Measurements from ENCODE around the gene BTBD17.

DNA sequence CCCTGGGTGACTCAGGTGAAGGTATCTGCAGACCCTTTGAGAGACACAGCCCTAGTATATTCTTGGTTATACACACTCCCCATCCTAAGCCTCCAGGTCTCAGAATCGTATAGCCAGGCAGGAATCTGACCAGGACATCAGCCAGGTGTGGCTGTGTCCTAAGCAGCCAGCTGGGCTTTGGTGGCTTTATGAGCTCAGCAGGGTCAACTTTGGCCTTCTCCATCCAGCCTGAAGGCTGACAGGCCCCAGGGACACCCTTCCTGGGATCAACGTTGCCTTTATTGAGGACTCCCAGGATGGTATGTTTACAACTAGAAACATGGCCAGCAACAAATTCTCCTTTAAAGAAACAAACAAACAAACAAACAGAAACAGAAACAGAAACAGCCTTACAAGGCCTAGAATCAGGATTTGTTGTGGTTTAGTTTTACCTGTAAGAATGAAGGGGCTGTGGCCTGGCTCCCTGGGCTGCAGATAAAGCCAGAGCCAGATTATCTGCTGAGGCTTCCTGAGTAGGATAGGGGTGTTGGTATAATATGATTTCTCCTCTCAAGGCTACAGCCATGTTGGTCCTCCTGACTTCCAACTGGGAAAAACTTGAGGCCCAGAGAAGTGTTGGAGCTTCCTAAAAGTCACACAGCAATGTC, 27.2 kb downstream of the BTBD17 start:
- TF ChIP-seq, protein P1, sequence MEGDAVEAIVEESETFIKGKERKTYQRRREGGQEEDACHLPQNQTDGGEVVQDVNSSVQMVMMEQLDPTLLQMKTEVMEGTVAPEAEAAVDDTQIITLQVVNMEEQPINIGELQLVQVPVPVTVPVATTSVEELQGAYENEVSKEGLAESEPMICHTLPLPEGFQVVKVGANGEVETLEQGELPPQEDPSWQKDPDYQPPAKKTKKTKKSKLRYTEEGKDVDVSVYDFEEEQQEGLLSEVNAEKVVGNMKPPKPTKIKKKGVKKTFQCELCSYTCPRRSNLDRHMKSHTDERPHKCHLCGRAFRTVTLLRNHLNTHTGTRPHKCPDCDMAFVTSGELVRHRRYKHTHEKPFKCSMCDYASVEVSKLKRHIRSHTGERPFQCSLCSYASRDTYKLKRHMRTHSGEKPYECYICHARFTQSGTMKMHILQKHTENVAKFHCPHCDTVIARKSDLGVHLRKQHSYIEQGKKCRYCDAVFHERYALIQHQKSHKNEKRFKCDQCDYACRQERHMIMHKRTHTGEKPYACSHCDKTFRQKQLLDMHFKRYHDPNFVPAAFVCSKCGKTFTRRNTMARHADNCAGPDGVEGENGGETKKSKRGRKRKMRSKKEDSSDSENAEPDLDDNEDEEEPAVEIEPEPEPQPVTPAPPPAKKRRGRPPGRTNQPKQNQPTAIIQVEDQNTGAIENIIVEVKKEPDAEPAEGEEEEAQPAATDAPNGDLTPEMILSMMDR (IDR thresholded peaks at IDR 0.05): no peak
- no peak for TF ChIP-seq POLR2A (IDR thresholded peaks at IDR 0.05)

All from thyroid gland (tissue), 4 donors.